ENCODE measurements around the gene SCEL.

The SCEL gene

DNA sequence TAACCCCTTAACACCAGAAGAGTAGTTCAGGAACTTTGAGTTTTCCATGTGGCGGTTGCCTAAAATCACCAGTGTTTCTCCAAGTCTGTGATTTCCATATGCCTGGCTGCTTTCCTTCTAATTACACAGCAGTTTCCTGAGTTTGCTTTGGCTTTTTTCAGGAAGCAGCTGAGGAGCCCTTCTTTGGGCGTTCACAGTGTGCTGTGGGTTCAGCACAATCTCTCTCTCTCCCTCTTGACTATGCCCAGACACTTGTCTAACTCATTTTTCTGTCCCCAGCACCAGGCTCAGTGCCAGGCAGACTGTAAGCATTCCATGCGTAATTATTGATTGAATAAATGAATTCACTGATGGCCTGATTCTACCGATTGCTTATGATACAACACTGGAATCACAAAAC, 19.7 kb downstream of the SCEL start:
- TF ChIP-seq, protein P1, sequence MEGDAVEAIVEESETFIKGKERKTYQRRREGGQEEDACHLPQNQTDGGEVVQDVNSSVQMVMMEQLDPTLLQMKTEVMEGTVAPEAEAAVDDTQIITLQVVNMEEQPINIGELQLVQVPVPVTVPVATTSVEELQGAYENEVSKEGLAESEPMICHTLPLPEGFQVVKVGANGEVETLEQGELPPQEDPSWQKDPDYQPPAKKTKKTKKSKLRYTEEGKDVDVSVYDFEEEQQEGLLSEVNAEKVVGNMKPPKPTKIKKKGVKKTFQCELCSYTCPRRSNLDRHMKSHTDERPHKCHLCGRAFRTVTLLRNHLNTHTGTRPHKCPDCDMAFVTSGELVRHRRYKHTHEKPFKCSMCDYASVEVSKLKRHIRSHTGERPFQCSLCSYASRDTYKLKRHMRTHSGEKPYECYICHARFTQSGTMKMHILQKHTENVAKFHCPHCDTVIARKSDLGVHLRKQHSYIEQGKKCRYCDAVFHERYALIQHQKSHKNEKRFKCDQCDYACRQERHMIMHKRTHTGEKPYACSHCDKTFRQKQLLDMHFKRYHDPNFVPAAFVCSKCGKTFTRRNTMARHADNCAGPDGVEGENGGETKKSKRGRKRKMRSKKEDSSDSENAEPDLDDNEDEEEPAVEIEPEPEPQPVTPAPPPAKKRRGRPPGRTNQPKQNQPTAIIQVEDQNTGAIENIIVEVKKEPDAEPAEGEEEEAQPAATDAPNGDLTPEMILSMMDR (IDR thresholded peaks at IDR 0.05; ENCODE audit: low read depth, low read length) = no peak
- H3K4me1 ChIP-seq = no peaks in the 10 kb centered on the region; the same call in none of the 2 replicates
- no peak for DNase-seq
- no peaks in the 10 kb centered on the region for H3K27me3 ChIP-seq
- no peaks in the 10 kb centered on the region for H3K9me3 ChIP-seq
- no peaks in the 10 kb centered on the region for H3K36me3 ChIP-seq
- H3K4me3 ChIP-seq (ENCODE audit: low read depth, low read length) = no peak overlapping the region

DNA sequence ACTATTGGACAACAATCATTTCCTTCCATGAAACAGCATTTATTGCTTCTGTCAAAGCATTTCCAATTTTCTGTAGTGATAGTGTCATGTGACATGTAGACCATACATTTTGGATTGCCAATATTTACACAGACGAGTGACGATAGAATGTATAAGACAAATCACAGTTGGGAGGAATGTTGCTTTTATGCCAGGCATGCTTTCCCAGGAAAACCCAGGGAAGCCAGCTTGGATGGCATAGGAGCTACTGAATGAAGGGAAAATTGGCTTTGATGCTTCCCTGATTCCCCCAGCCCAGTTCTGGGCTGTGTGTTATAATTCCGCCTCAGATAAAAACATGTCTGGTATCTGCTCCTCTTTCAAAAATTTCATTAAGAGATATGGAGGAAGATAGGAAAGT, 22.5 kb downstream of the SCEL start:
- no peaks in the 10 kb centered on the region for H3K27me3 ChIP-seq
- no peak for DNase-seq
- TF ChIP-seq, protein P1 (IDR thresholded peaks at IDR 0.05; ENCODE audit: low read depth, low read length) = no peak
- no peak overlapping the region for H3K4me3 ChIP-seq (ENCODE audit: low read depth, low read length)
- H3K9me3 ChIP-seq = no peaks in the 10 kb centered on the region
- peaks cover 2% of the 10 kb centered on the region for H3K4me1 ChIP-seq
- H3K36me3 ChIP-seq = no peaks in the 10 kb centered on the region

DNA sequence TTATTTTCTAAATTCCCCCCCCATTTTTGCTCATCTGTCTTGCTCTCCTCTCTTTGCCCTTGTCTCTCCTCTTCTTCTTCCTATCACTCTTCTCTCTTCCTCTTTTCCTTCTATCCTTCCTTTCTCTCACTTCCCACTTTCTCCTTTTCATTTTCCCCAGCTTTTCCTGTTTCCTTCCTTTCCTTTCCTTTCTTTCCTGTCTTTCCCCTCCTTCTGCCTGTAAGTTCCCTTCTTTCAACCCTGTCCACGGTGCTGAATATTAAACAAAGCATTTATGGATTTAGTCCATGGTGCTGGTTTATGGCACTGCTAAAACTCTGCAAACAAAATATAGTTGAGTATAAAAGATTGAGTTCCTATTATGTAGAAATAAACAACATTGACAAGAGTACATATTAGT, 27.6 kb downstream of the SCEL start:
- no peaks in the 10 kb centered on the region for H3K27me3 ChIP-seq
- H3K4me3 ChIP-seq (ENCODE audit: low read depth, low read length) = no peak overlapping the region
- no peaks in the 10 kb centered on the region for H3K36me3 ChIP-seq
- TF ChIP-seq, protein P1 (IDR thresholded peaks at IDR 0.05; ENCODE audit: low read depth, low read length) = no peak
- no peaks in the 10 kb centered on the region for H3K9me3 ChIP-seq
- no peak for DNase-seq
- H3K4me1 ChIP-seq = peaks cover 2% of the 10 kb centered on the region; the same call in 1 of the 2 replicates

DNA sequence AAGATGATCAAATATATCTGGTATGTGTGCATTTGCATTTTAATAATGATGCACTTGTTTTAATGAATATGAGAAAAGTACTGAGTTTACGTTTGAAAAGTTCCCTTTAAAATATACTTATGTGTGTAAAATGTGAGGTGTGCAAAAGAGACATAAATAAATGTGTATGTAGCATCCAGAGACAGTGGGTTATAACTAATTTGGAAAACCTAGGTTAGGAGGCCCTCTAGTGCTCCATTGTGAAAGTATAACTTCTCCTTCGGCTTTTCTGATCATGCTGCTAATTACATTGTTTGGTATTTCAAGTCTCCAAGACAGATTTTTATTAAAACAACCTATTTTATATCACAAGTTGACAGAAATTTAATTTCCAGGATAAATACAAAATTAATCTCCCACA, 30.1 kb downstream of the SCEL start:
- TF ChIP-seq, protein P1 (IDR thresholded peaks at IDR 0.05; ENCODE audit: low read depth, low read length) = peak; percentile 68
- H3K9me3 ChIP-seq = no peaks in the 10 kb centered on the region
- peak; percentile 22 for DNase-seq
- no peaks in the 10 kb centered on the region for H3K36me3 ChIP-seq
- H3K4me3 ChIP-seq (ENCODE audit: low read depth, low read length) = no peak overlapping the region
- H3K4me1 ChIP-seq = peaks cover 2% of the 10 kb centered on the region; the same call in 1 of the 2 replicates
- no peaks in the 10 kb centered on the region for H3K27me3 ChIP-seq

DNA sequence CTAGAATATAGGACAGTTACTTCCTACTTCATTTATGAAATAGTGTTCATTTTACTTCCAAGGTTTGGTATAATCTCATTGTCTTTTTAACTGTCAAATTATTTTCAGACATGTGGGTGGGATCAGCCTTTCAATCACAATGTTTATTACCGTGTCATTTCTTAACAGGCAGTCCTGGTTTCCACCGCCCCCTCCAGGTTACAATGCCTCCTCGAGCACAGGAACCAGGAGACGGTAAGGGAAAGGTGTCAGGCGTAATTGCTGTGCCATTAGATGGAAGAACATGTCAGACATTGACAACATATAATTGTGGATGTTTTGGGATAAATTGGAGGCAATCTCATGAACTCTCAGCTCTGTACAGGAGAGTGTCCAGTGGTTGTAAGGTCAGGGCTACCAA, 36.5 kb downstream of the SCEL start:
- Histone ChIP-seq H3K4me3 (ENCODE audit: low read depth, low read length) (no peak overlapping the region), H3K27me3 (peaks cover 20% of the 10 kb centered on the region), H3K4me1 (no peaks in the 10 kb centered on the region), H3K36me3 (no peaks in the 10 kb centered on the region), H3K9me3 (no peaks in the 10 kb centered on the region)
- no peak for DNase-seq
- TF ChIP-seq, protein P1 (IDR thresholded peaks at IDR 0.05; ENCODE audit: low read depth, low read length) = no peak

DNA sequence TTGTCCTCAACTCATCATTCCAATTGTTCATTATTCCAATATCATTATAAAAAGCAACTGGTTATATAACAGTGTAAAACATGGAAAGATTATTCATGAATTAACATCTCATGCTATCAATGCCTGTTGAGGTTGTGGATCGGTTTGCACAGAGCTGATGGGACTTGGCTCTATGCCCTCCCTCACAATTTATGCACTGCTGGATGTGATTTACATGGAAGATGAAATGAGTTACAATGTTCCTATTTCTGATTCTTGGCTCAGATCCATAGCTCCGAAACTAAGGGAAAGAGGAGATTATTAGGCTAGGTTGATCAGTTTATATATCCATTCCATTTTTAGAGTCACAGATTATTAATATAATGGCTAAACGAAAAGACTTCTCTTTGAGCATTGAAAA, 38.6 kb downstream of the SCEL start:
- TF ChIP-seq, protein P1 (IDR thresholded peaks at IDR 0.05; ENCODE audit: low read depth, low read length) = no peak
- no peak for DNase-seq
- no peak overlapping the region for H3K4me3 ChIP-seq (ENCODE audit: low read depth, low read length)
- no peaks in the 10 kb centered on the region for H3K4me1 ChIP-seq
- H3K9me3 ChIP-seq = no peaks in the 10 kb centered on the region
- no peaks in the 10 kb centered on the region for H3K36me3 ChIP-seq
- H3K27me3 ChIP-seq = peaks cover 29% of the 10 kb centered on the region

Data from BE2C (cell line).